ENCODE results near the gene RAI14.

Gene RAI14

GRCh38 chr5:34652914-34653313 is 3.2 kb upstream of the RAI14 start:
- peaks cover 16% of the 10 kb centered on the region for H3K79me2 ChIP-seq (ENCODE audit: low read length)
- H3K4me3 ChIP-seq (ENCODE audit: low read length): no peak overlapping the region
- H2AFZ ChIP-seq (ENCODE audit: low read depth, low read length): no peak overlapping the region
- no peak overlapping the region for H3K4me2 ChIP-seq (ENCODE audit: low read length)
- no peaks in the 10 kb centered on the region for H3K9me3 ChIP-seq (ENCODE audit: insufficient read depth, low read length)
- no peaks in the 10 kb centered on the region for H4K20me1 ChIP-seq (ENCODE audit: insufficient read depth, low read length)
- H3K27ac ChIP-seq (ENCODE audit: low read length): no peak overlapping the region
- H3K36me3 ChIP-seq (replicated peaks; ENCODE audit: low read depth, low read length): no peaks in the 10 kb centered on the region
- no peaks in the 10 kb centered on the region for H3K27me3 ChIP-seq (ENCODE audit: low read depth, low read length)
- H3K9ac ChIP-seq (ENCODE audit: low read length): no peak overlapping the region
- TF ChIP-seq EZH2phosphoT487 (IDR thresholded peaks at IDR 0.05; ENCODE audit: low read depth) (no peak), CTCF (IDR thresholded peaks at IDR 0.05; ENCODE audit: low read depth, low read length) (no peak)
- peaks cover 16% of the 10 kb centered on the region for H3K4me1 ChIP-seq (ENCODE audit: low read length)

DNA sequence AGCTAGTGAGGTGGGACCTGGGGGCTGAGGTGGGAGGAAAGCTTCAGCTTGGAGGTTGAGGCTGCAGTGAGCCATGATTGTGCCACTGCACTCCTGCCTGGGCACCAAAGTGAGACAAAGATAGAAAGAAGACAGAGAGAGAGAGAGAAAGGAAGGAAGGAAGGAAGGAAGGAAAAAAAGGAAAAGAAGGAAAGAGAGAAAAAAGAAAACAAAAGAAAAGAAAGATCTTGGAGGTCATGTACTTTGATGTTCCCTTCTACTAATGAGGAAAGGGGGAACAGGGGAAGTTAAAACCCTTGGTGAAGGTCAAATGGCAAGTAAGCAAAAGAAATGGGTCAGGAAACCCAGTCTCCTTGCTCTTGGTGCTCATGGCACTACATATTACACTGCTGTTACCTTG is 2.4 kb upstream of the RAI14 start:
- TF ChIP-seq CTCF (IDR thresholded peaks at IDR 0.05; ENCODE audit: low read depth, low read length) (no peak), EZH2phosphoT487 (IDR thresholded peaks at IDR 0.05; ENCODE audit: low read depth) (no peak)
- Histone ChIP-seq H3K9me3 (ENCODE audit: insufficient read depth, low read length) (no peaks in the 10 kb centered on the region), H3K4me2 (ENCODE audit: low read length) (no peak overlapping the region), H3K4me1 (ENCODE audit: low read length) (peaks cover 20% of the 10 kb centered on the region), H2AFZ (ENCODE audit: low read depth, low read length) (no peak overlapping the region), H3K4me3 (ENCODE audit: low read length) (no peak overlapping the region), H4K20me1 (ENCODE audit: insufficient read depth, low read length) (no peaks in the 10 kb centered on the region), H3K27me3 (ENCODE audit: low read depth, low read length) (no peaks in the 10 kb centered on the region), H3K27ac (ENCODE audit: low read length) (no peak overlapping the region), H3K9ac (ENCODE audit: low read length) (no peak overlapping the region), H3K79me2 (ENCODE audit: low read length) (peaks cover 24% of the 10 kb centered on the region), H3K36me3 (replicated peaks; ENCODE audit: low read depth, low read length) (no peaks in the 10 kb centered on the region)

DNA sequence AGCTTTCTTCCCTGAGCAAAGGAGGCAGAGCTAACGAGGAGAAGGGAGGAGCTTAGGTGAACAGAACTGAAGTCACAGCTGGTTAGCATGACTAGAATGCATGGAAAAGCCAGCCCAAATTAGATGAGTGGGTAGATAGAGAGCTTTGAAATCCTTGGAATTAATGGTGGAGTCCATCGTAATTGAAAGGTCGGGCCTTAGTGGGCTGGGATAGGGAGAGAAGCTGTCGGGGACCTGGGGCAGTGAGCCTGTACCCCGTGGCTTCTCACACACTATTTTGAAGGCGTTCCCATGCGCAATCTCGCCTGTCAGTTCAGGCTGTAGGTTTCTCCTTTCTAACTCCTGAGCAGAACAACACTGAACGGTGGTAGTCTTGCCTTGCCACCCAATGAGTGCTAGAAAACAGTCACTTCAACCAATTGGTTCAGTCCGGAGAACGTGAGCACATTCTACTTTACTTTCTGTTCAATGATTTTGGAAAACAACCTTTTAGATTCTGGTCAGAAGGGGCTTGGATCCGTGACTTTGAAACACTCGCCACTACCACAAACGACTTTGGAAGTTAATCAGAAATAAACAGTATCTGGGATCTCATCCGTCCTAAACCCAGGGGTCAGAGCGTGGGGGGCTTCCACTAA is 655 bp upstream of the RAI14 start:
- Histone ChIP-seq H3K79me2 (ENCODE audit: low read length) (peaks cover 42% of the 10 kb centered on the region), H3K9me3 (ENCODE audit: insufficient read depth, low read length) (no peaks in the 10 kb centered on the region), H3K36me3 (replicated peaks; ENCODE audit: low read depth, low read length) (peaks cover under 1% of the 10 kb centered on the region), H3K27me3 (ENCODE audit: low read depth, low read length) (no peaks in the 10 kb centered on the region), H3K4me2 (ENCODE audit: low read length) (peak overlapping the region; percentile 82), H2AFZ (ENCODE audit: low read depth, low read length) (peak overlapping the region; percentile 53; the same call in 1 of the 2 replicates), H3K4me3 (ENCODE audit: low read length) (peak overlapping the region; percentile 82), H3K4me1 (ENCODE audit: low read length) (peaks cover 20% of the 10 kb centered on the region), H3K27ac (ENCODE audit: low read length) (peak overlapping the region; percentile 78), H3K9ac (ENCODE audit: low read length) (peak overlapping the region; percentile 99), H4K20me1 (ENCODE audit: insufficient read depth, low read length) (no peaks in the 10 kb centered on the region)
- TF ChIP-seq EZH2phosphoT487 (IDR thresholded peaks at IDR 0.05; ENCODE audit: low read depth) (no peak), CTCF (IDR thresholded peaks at IDR 0.05; ENCODE audit: low read depth, low read length) (no peak)

DNA sequence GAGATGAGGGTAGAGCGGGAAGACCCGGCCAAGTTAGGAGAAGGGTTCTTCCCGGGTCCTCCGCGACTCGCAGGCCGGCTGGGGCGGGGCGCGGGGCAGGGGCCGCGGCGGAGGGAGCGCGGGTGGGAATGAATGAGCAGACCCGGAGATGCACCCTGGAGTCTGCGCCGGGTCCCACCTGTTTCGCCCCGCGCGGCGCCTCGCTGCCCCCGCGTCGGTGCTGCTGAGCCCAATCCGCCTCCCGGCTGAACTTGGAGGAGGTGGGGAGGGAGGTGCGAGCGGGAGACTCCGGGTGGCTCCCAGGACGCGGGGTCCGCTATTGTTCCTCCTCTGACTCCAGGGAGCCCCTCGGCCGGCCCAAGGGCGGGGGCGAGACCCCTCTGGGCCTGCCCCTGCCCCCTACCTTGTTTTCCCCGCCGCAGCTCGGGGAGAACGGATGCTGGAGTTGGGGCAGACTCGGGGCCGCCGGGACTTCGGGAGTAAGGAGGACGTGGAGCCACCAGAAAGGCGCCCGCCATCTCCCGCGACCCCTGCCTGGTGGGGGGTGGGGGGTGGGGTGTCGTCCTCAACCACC is 659 bp downstream of the RAI14 start:
- TF ChIP-seq EZH2phosphoT487 (IDR thresholded peaks at IDR 0.05; ENCODE audit: low read depth) (no peak), CTCF (IDR thresholded peaks at IDR 0.05; ENCODE audit: low read depth, low read length) (no peak)
- Histone ChIP-seq H2AFZ (ENCODE audit: low read depth, low read length) (0 out of 2 replicates have a peak overlapping the region, but pooled peaks have one; percentile 24), H3K4me3 (ENCODE audit: low read length) (peak overlapping the region; percentile 82), H3K4me1 (ENCODE audit: low read length) (peaks cover 17% of the 10 kb centered on the region), H4K20me1 (ENCODE audit: insufficient read depth, low read length) (no peaks in the 10 kb centered on the region), H3K27me3 (ENCODE audit: low read depth, low read length) (no peaks in the 10 kb centered on the region), H3K9ac (ENCODE audit: low read length) (peak overlapping the region; percentile 99), H3K4me2 (ENCODE audit: low read length) (peak overlapping the region; percentile 82), H3K79me2 (ENCODE audit: low read length) (peaks cover 55% of the 10 kb centered on the region), H3K9me3 (ENCODE audit: insufficient read depth, low read length) (no peaks in the 10 kb centered on the region), H3K36me3 (replicated peaks; ENCODE audit: low read depth, low read length) (peaks cover 7% of the 10 kb centered on the region), H3K27ac (ENCODE audit: low read length) (peak overlapping the region; percentile 78)

All from OCI-LY3 (cell line).